T-helper 9 cell (primary cell): ENCODE measurements around the gene PGS1.

ENCODE experiments used
- DNase-seq: peaks from one replicate; pipeline ENCODE4 v3.0.0-alpha.2; 2020

Gene PGS1

GRCh38 chr17:78365561-78366108 is 12.8 kb upstream of the PGS1 start:
- DNase-seq = no peak

GRCh38 chr17:78366109-78366848 is 12.2 kb upstream of the PGS1 start:
- DNase-seq = no peak

- no peak for DNase-seq
These were observed 11.3 kb upstream of the PGS1 start for GRCh38 chr17:78367193-78367592.

GRCh38 chr17:78368348-78368747 is 10.1 kb upstream of the PGS1 start:
- DNase-seq = no peak

- no peak for DNase-seq
These were observed 9.5 kb upstream of the PGS1 start for GRCh38 chr17:78368854-78369495.

- DNase-seq = no peak
These were observed 8.6 kb upstream of the PGS1 start for GRCh38 chr17:78369791-78370381.

GRCh38 chr17:78371056-78371455 is 7.4 kb upstream of the PGS1 start:
- no peak for DNase-seq

- DNase-seq = no peak
These were observed 5.6 kb upstream of the PGS1 start for GRCh38 chr17:78372841-78373240.

- no peak for DNase-seq
These were observed 4.3 kb upstream of the PGS1 start for GRCh38 chr17:78374189-78374588.

- DNase-seq = no peak
These were observed 3.7 kb upstream of the PGS1 start for GRCh38 chr17:78374631-78375274.

GRCh38 chr17:78375401-78376151 is 2.9 kb upstream of the PGS1 start:
- DNase-seq = no peak

GRCh38 chr17:78376161-78376560 is 2.3 kb upstream of the PGS1 start:
- no peak for DNase-seq

GRCh38 chr17:78377858-78378224 is 608 bp upstream of the PGS1 start:
- DNase-seq = no peak

- no peak for DNase-seq
These were observed 662 bp downstream of the PGS1 start for GRCh38 chr17:78379131-78379491.

GRCh38 chr17:78380370-78380769 is 1.9 kb downstream of the PGS1 start:
- no peak for DNase-seq

- peak; percentile 26 for DNase-seq
These were observed 3.3 kb downstream of the PGS1 start for GRCh38 chr17:78381601-78382232.

- no peak for DNase-seq
These were observed 5.4 kb downstream of the PGS1 start for GRCh38 chr17:78383725-78384471.

- DNase-seq = no peak
These were observed 6.2 kb downstream of the PGS1 start for GRCh38 chr17:78384479-78385175.

- no peak for DNase-seq
These were observed 9.8 kb downstream of the PGS1 start for GRCh38 chr17:78387977-78388941.
